IMR-90 (cell line): ENCODE measurements around the gene RORC.

Experiments
- CEBPB ChIP-seq: IDR thresholded peaks from 2 replicates; pipeline ENCODE4 v1.6.1; 2012; ENCODE audit warnings: low read depth, low read length, improper control_type of control experiment
- CTCF ChIP-seq: conservative IDR thresholded peaks from 2 replicates; pipeline ENCODE4 v1.5.1; 2012; ENCODE audit warnings: mild to moderate bottlenecking, low read depth, low read length, improper control_type of control experiment
- POLR2A ChIP-seq: IDR thresholded peaks from 2 replicates; pipeline ENCODE4 v1.6.1; 2012; ENCODE audit warnings: mild to moderate bottlenecking, low read depth, low read length
- RAD21 ChIP-seq: IDR thresholded peaks from 2 replicates; pipeline ENCODE4 v1.6.1; 2012; ENCODE audit warnings: low read length, improper control_type of control experiment
- RCOR1 ChIP-seq: IDR thresholded peaks from 2 replicates; pipeline ENCODE4 v1.6.1; 2012; ENCODE audit warnings: mild to moderate bottlenecking, low read length, improper control_type of control experiment; ENCODE audit not compliant: insufficient replicate concordance
- RFX5 ChIP-seq: IDR thresholded peaks from 2 replicates; pipeline ENCODE4 v1.8.0; 2012; ENCODE audit warnings: low read depth, mild to moderate bottlenecking, low read length, moderate library complexity
- SMC3 ChIP-seq: fragments of 150-350 bp; IDR thresholded peaks from 2 replicates; pipeline ENCODE4 v1.6.1; 2016; ENCODE audit warnings: low read depth, mild to moderate bottlenecking, antibody characterized with exemption, low read length, moderate library complexity

GRCh38 chr1:151782741-151783140 lies 48.9 kb downstream of the RORC start:
- TF ChIP-seq CTCF (no peak), RCOR1 (no peak), POLR2A (no peak), RAD21 (no peak), RFX5 (no peak), CEBPB (no peak), SMC3 (no peak)
